Neuronal stem cell (in vitro differentiated cells): ENCODE results near the gene PLSCR5.
A peak's percentile ranks its signal among the peaks of the same experiment; 100 is the strongest.

ENCODE experiments used
- DNase-seq: peaks from one replicate; pipeline ENCODE4 v3.0.0-alpha.2; 2013; ENCODE audit warnings: low spot score
- H2AFZ ChIP-seq: one replicate; pipeline ENCODE4 v1.6.1; 2013; ENCODE audit warnings: mild to moderate bottlenecking, low read length, inconsistent platforms
- H2AK5ac ChIP-seq: 2 replicates; pipeline ENCODE4 v1.6.1; 2013; ENCODE audit warnings: low read depth, mild to moderate bottlenecking, inconsistent platforms, low read length, moderate library complexity, mixed read lengths
- H2BK120ac ChIP-seq: 2 replicates; pipeline ENCODE4 v1.6.1; 2013; ENCODE audit warnings: low read depth, mild to moderate bottlenecking, inconsistent platforms, low read length, moderate library complexity, mixed read lengths
- H2BK12ac ChIP-seq: one replicate; pipeline ENCODE4 v1.6.1; 2013; ENCODE audit warnings: low read length, inconsistent platforms
- H2BK15ac ChIP-seq: 2 replicates; pipeline ENCODE4 v1.6.1; 2013; ENCODE audit warnings: mild to moderate bottlenecking, low read length, inconsistent platforms, mixed read lengths
- H2BK5ac ChIP-seq: one replicate; pipeline ENCODE4 v1.6.1; 2013; ENCODE audit warnings: inconsistent platforms, mild to moderate bottlenecking, low read length, moderate library complexity
- H3K14ac ChIP-seq: one replicate; pipeline ENCODE4 v1.6.1; 2013; ENCODE audit warnings: low read length, inconsistent platforms
- H3K18ac ChIP-seq: 2 replicates; pipeline ENCODE4 v1.6.1; 2013; ENCODE audit warnings: low read length, inconsistent platforms
- H3K23ac ChIP-seq: 2 replicates; pipeline ENCODE4 v1.6.1; 2013; ENCODE audit warnings: low read depth, mild to moderate bottlenecking, mixed read lengths, low read length, inconsistent platforms; ENCODE audit not compliant: poor library complexity
- H3K27ac ChIP-seq: replicated peaks from 3 replicates; pipeline ENCODE4 v1.5.1; 2013; ENCODE audit warnings: low read length, inconsistent platforms
- H3K27me3 ChIP-seq, 3 experiments: 2 replicates each; pipeline ENCODE4 v1.6.1; 2013; ENCODE audit warnings: low read length in 3 of 3, mild to moderate bottlenecking in 2 of 3, inconsistent platforms in 1 of 3, low read depth in 1 of 3, mixed read lengths in 1 of 3, moderate library complexity in 1 of 3; ENCODE audit not compliant: control insufficient read depth in 3 of 3, insufficient read depth in 3 of 3
- H3K36me3 ChIP-seq, 2 donors: replicated peaks in 1 of 2; 2 replicates each; pipeline ENCODE4 v1.6.1; 2013; ENCODE audit warnings: low read length in 2 of 2; ENCODE audit not compliant: control insufficient read depth in 2 of 2, insufficient read depth in 2 of 2
- H3K4ac ChIP-seq: 2 replicates; pipeline ENCODE4 v1.6.1; 2013; ENCODE audit warnings: inconsistent platforms, mild to moderate bottlenecking, low read length, moderate library complexity
- H3K4me1 ChIP-seq, 2 donors: 1 replicate in 1 of 2; 2 replicates in 1 of 2; pipeline ENCODE4 v1.6.1; 2013; ENCODE audit warnings: low read length in 2 of 2, low read depth in 1 of 2; ENCODE audit not compliant: control insufficient read depth in 2 of 2, insufficient read depth in 1 of 2
- H3K4me2 ChIP-seq: one replicate; pipeline ENCODE4 v1.6.1; 2013; ENCODE audit warnings: mild to moderate bottlenecking, low read length, inconsistent platforms; ENCODE audit not compliant: insufficient read depth, poor library complexity, severe bottlenecking
- H3K4me3 ChIP-seq, 2 donors: 2 replicates each; pipeline ENCODE4 v1.5.1; 2013; ENCODE audit warnings: low read length in 2 of 2, mild to moderate bottlenecking in 2 of 2, inconsistent platforms in 1 of 2, moderate library complexity in 1 of 2
- H3K79me1 ChIP-seq: one replicate; pipeline ENCODE4 v1.6.1; 2013; ENCODE audit warnings: low read depth, mild to moderate bottlenecking, inconsistent platforms, low read length, moderate library complexity
- H3K9ac ChIP-seq: one replicate; pipeline ENCODE4 v1.6.1; 2013; ENCODE audit warnings: mild to moderate bottlenecking, low read depth, low read length, inconsistent platforms; ENCODE audit not compliant: poor library complexity
- H3K9me3 ChIP-seq, 2 donors: replicated peaks in 1 of 2; 2 replicates each; pipeline versions ENCODE3 to v1.6.1; 2013; ENCODE audit warnings: low read length in 2 of 2, mild to moderate bottlenecking in 2 of 2, inconsistent platforms in 1 of 2, low read depth in 1 of 2, mixed read lengths in 1 of 2, moderate library complexity in 1 of 2; ENCODE audit not compliant: control insufficient read depth in 2 of 2, insufficient read depth in 1 of 2
- H4K8ac ChIP-seq: one replicate; pipeline ENCODE4 v1.6.1; 2013; ENCODE audit warnings: low read depth, mild to moderate bottlenecking, inconsistent platforms, low read length, moderate library complexity
- H4K91ac ChIP-seq: one replicate; pipeline ENCODE4 v1.6.1; 2013; ENCODE audit warnings: low read length, low read depth, mild to moderate bottlenecking, inconsistent platforms; ENCODE audit not compliant: poor library complexity
- WGBS, 2 donors: extraction: QIAGEN DNeasy Blood & Tissue Kit; methylation state at CpG; one replicate each; pipeline ENCODE4 v1.1.7; 2013; ENCODE audit warnings: missing lambda C conversion rate in 2 of 2, mixed read lengths in 1 of 2; ENCODE audit not compliant: insufficient read length in 2 of 2, insufficient replicate concordance in 1 of 2; ENCODE audit errors: extremely low coverage in 2 of 2; 5-methylcytosine and 5-hydroxymethylcytosine counted together

PLSCR5 gene

GRCh38 chr3:146625186-146625775 lies 20.1 kb upstream of the PLSCR5 start:
- Histone ChIP-seq H3K4me1 (peaks cover 0 to 19% of the 10 kb centered on the region in 2 donors), H3K36me3 (no peaks in the 10 kb centered on the region), H2AFZ (no peak overlapping the region), H3K23ac (no peak overlapping the region), H2BK120ac (no peak overlapping the region), H3K4me2 (no peak overlapping the region), H3K27ac (no peak overlapping the region), H3K4me3 (no peak overlapping the region), H4K8ac (no peak overlapping the region), H2BK12ac (no peak overlapping the region), H3K79me1 (no peaks in the 10 kb centered on the region), H4K91ac (no peak overlapping the region), H2BK5ac (no peak overlapping the region), H2BK15ac (no peak overlapping the region), H3K27me3 (no peaks in the 10 kb centered on the region), H3K9ac (no peak overlapping the region), H3K4ac (no peak overlapping the region), H2AK5ac (no peak overlapping the region), H3K18ac (no peak overlapping the region), H3K14ac (no peak overlapping the region), H3K9me3 (peaks cover 0 to 2% of the 10 kb centered on the region in 2 donors)
- DNase-seq: no peak
- WGBS, 2 donors: no CpG with 5 or more reads among the region's 3 CpGs

- no peak overlapping the region for H3K27ac ChIP-seq
- H2BK120ac ChIP-seq: no peak overlapping the region
- no peak overlapping the region for H2BK5ac ChIP-seq
- no peaks in the 10 kb centered on the region for H3K79me1 ChIP-seq
- H3K14ac ChIP-seq: no peak overlapping the region
- no peak overlapping the region for H3K9ac ChIP-seq
- no peaks in the 10 kb centered on the region for H3K9me3 ChIP-seq
- H3K4ac ChIP-seq: no peak overlapping the region
- H3K4me2 ChIP-seq: no peak overlapping the region
- H3K4me1 ChIP-seq: peaks cover 0 to 12% of the 10 kb centered on the region in 2 donors
- H2BK15ac ChIP-seq: no peak overlapping the region
- no peaks in the 10 kb centered on the region for H3K27me3 ChIP-seq
- H3K4me3 ChIP-seq: no peak overlapping the region
- no peak overlapping the region for H3K18ac ChIP-seq
- H4K8ac ChIP-seq: no peak overlapping the region
- no peak overlapping the region for H3K23ac ChIP-seq
- H2AFZ ChIP-seq: no peak overlapping the region
- H3K36me3 ChIP-seq: no peaks in the 10 kb centered on the region
- H2AK5ac ChIP-seq: no peak overlapping the region
- H4K91ac ChIP-seq: no peak overlapping the region
- no peak for DNase-seq
- H2BK12ac ChIP-seq: no peak overlapping the region
Observed at GRCh38 chr3:146621723-146622122, 16.6 kb upstream of the PLSCR5 start.

GRCh38 chr3:146612015-146612414 lies 6.9 kb upstream of the PLSCR5 start:
- no CpG with 5 or more reads among the region's 2 CpGs for WGBS, 2 donors
- Histone ChIP-seq H3K4ac (no peak overlapping the region), H3K18ac (no peak overlapping the region)

GRCh38 chr3:146611096-146611495 lies 6.0 kb upstream of the PLSCR5 start:
- H4K91ac ChIP-seq: no peak overlapping the region
- no peak overlapping the region for H3K4me3 ChIP-seq
- H3K36me3 ChIP-seq: no peaks in the 10 kb centered on the region
- H3K4me2 ChIP-seq: no peak overlapping the region
- no peak overlapping the region for H3K23ac ChIP-seq
- no peak overlapping the region for H2AK5ac ChIP-seq
- DNase-seq: no peak
- no peaks in the 10 kb centered on the region for H3K79me1 ChIP-seq
- H3K9ac ChIP-seq: no peak overlapping the region
- no peak overlapping the region for H2BK12ac ChIP-seq
- no peaks in the 10 kb centered on the region for H3K27me3 ChIP-seq
- H2BK15ac ChIP-seq: no peak overlapping the region
- no peak overlapping the region for H3K4ac ChIP-seq
- no peaks in the 10 kb centered on the region for H3K9me3 ChIP-seq
- H3K14ac ChIP-seq: no peak overlapping the region
- no peak overlapping the region for H3K18ac ChIP-seq
- H2BK120ac ChIP-seq: no peak overlapping the region
- H3K4me1 ChIP-seq: peaks cover 0 to 1% of the 10 kb centered on the region in 2 donors
- H3K27ac ChIP-seq: no peak overlapping the region
- no CpG with 5 or more reads among the region's 3 CpGs for WGBS, 2 donors
- H4K8ac ChIP-seq: no peak overlapping the region
- peak overlapping the region; percentile 71 for H2AFZ ChIP-seq
- H2BK5ac ChIP-seq: no peak overlapping the region

More at GRCh38 chr3:146612015-146612414, 6.9 kb upstream of the PLSCR5 start:
- DNase-seq: no peak
- H3K14ac ChIP-seq: no peak overlapping the region
- H2BK15ac ChIP-seq: no peak overlapping the region
- H3K9ac ChIP-seq: no peak overlapping the region
- no peak overlapping the region for H3K23ac ChIP-seq
- no peaks in the 10 kb centered on the region for H3K27me3 ChIP-seq
- H3K4me2 ChIP-seq: no peak overlapping the region
- no peak overlapping the region for H2BK12ac ChIP-seq
- H2AK5ac ChIP-seq: no peak overlapping the region
- no peak overlapping the region for H4K91ac ChIP-seq
- no peak overlapping the region for H2BK120ac ChIP-seq
- H2BK5ac ChIP-seq: no peak overlapping the region
- no peaks in the 10 kb centered on the region for H3K9me3 ChIP-seq
- no peaks in the 10 kb centered on the region for H3K36me3 ChIP-seq
- no peak overlapping the region for H2AFZ ChIP-seq
- peaks cover 0 to 1% of the 10 kb centered on the region in 2 donors for H3K4me1 ChIP-seq
- H3K4me3 ChIP-seq: no peak overlapping the region
- no peak overlapping the region for H4K8ac ChIP-seq
- no peaks in the 10 kb centered on the region for H3K79me1 ChIP-seq
- H3K27ac ChIP-seq: no peak overlapping the region
